Ishikawa (cell line): ENCODE results near the gene FCHO1.

ENCODE experiments used
- CEBPB ChIP-seq: IDR thresholded peaks from 2 replicates; pipeline ENCODE4 v1.6.1; 2012
- CREB1 ChIP-seq: IDR thresholded peaks from 2 replicates; pipeline ENCODE4 v1.6.1; 2012; ENCODE audit warnings: low read depth
- EGR1 ChIP-seq: IDR thresholded peaks from 2 replicates; pipeline ENCODE4 v1.6.1; 2012
- EP300 ChIP-seq: IDR thresholded peaks from 2 replicates; pipeline ENCODE4 v1.6.1; 2012; ENCODE audit warnings: borderline replicate concordance
- FOXM1 ChIP-seq: IDR thresholded peaks from 2 replicates; pipeline ENCODE4 v1.6.1; 2012; ENCODE audit warnings: low read depth, borderline replicate concordance
- MAX ChIP-seq: IDR thresholded peaks from 2 replicates; pipeline ENCODE4 v1.6.1; 2012
- RAD21 ChIP-seq: IDR thresholded peaks from 2 replicates; pipeline ENCODE4 v1.6.1; 2012; ENCODE audit warnings: low read depth
- TAF1 ChIP-seq: IDR thresholded peaks from 2 replicates; pipeline ENCODE4 v1.6.1; 2012; ENCODE audit warnings: low read depth, mild to moderate bottlenecking
- TCF12 ChIP-seq: IDR thresholded peaks from 2 replicates; pipeline ENCODE4 v1.6.1; 2012; ENCODE audit warnings: low read depth
- TEAD4 ChIP-seq: IDR thresholded peaks from 2 replicates; pipeline ENCODE4 v1.6.1; 2012
- YY1 ChIP-seq: IDR thresholded peaks from 2 replicates; pipeline ENCODE4 v1.6.1; 2012; ENCODE audit warnings: low read depth
- ZBTB7A ChIP-seq: IDR thresholded peaks from 2 replicates; pipeline ENCODE4 v1.6.1; 2012; ENCODE audit warnings: low read depth
- TF ChIP-seq, protein P1 (sequence below): IDR thresholded peaks from 2 replicates; pipeline ENCODE4 v1.6.1; 2012; ENCODE audit warnings: low read depth, mild to moderate bottlenecking
- TF ChIP-seq, protein P2 (sequence below): IDR thresholded peaks from 2 replicates; pipeline ENCODE4 v1.6.1; 2012

DNA sequence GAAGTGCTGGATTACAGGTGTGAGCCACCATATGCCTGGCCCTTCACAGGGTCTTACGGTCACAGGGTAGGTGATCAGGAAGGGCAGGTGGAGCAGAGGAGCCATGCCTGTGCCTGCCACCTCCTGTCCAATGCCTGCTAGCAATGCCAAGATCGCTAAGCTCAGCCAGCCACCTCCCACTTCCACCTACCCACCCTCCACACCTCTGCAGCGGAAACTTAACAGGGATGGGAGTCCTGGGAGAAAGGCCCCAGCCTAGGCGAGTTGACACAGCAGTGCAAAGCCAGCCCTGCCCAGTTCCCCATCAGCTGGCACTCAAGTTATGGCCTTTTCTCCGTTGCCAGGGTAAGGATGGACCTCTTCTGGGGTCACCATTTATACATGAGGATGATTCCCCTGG, 15.9 kb upstream of the FCHO1 start:
- no peak for TF ChIP-seq EGR1
- no peak for TF ChIP-seq RAD21
- TF ChIP-seq MAX: no peak
- TF ChIP-seq EP300: no peak
- TF ChIP-seq, protein P1, sequence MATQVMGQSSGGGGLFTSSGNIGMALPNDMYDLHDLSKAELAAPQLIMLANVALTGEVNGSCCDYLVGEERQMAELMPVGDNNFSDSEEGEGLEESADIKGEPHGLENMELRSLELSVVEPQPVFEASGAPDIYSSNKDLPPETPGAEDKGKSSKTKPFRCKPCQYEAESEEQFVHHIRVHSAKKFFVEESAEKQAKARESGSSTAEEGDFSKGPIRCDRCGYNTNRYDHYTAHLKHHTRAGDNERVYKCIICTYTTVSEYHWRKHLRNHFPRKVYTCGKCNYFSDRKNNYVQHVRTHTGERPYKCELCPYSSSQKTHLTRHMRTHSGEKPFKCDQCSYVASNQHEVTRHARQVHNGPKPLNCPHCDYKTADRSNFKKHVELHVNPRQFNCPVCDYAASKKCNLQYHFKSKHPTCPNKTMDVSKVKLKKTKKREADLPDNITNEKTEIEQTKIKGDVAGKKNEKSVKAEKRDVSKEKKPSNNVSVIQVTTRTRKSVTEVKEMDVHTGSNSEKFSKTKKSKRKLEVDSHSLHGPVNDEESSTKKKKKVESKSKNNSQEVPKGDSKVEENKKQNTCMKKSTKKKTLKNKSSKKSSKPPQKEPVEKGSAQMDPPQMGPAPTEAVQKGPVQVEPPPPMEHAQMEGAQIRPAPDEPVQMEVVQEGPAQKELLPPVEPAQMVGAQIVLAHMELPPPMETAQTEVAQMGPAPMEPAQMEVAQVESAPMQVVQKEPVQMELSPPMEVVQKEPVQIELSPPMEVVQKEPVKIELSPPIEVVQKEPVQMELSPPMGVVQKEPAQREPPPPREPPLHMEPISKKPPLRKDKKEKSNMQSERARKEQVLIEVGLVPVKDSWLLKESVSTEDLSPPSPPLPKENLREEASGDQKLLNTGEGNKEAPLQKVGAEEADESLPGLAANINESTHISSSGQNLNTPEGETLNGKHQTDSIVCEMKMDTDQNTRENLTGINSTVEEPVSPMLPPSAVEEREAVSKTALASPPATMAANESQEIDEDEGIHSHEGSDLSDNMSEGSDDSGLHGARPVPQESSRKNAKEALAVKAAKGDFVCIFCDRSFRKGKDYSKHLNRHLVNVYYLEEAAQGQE: no peak
- TF ChIP-seq TCF12: no peak
- no peak for TF ChIP-seq YY1
- no peak for TF ChIP-seq CEBPB
- no peak for TF ChIP-seq ZBTB7A
- no peak for TF ChIP-seq TAF1
- TF ChIP-seq FOXM1: no peak
- TF ChIP-seq, protein P2, sequence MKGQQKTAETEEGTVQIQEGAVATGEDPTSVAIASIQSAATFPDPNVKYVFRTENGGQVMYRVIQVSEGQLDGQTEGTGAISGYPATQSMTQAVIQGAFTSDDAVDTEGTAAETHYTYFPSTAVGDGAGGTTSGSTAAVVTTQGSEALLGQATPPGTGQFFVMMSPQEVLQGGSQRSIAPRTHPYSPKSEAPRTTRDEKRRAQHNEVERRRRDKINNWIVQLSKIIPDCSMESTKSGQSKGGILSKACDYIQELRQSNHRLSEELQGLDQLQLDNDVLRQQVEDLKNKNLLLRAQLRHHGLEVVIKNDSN: no peak
- TF ChIP-seq TEAD4: no peak
- TF ChIP-seq CREB1: no peak
